Dermis blood vessel endothelial cell (primary cell): Measurements from ENCODE around the gene ZNHIT6. TPM values are rescaled to one million over a fixed set of nuclear protein-coding genes. Genes with fewer than 3 reads are reported as not detected.

Experiments
- DNase-seq: peaks from one replicate; pipeline ENCODE4 v3.0.0; 2010
- total RNA-seq: library from RNA; depleted of rRNA; stranded (reverse); fragments of >200 nt; gene quantifications from 2 replicates; pipeline ENCODE4 v1.2.3, GENCODE V29; 2014

The ZNHIT6 gene
- total RNA-seq, 1 donor from 2014 or later, result 12.3 TPM

DNA sequence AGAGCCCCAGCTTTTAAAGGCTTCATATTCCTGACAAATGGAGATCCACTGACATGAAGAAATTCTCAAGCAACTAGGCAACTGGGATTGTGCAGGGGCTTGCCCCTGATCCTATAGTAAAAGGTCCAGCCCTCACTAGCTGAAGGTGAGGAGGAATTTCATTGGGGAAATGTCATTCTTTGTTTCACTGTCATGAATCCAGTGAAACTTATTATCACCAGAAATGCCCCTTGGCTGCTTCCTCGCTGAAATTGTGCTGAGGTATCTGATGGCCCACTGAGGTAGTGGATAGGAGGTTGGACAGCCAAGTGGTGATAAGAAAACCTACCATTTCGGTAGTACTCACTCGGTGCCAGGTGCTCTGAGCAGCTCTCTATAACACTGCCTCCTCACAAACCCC, 91.5 kb downstream of the ZNHIT6 start:
- no peak for DNase-seq

DNA sequence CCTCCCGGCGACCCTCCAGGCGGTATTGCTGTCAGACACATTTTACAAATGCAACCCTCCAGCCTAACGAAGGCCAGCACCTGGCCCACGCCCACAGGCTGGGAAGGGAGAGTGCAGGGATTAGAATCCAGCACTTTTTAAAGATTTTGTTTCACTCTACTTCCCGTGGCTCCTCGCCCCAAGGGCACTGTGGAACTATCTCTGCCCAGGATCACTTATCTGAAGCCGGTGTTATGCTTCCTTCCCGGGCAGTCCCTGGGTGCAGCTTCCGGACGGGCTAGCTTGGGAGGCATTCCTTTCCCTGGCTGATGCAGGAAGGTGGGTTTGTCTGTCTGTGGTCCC, 91.9 kb downstream of the ZNHIT6 start:
- DNase-seq, result no peak

DNA sequence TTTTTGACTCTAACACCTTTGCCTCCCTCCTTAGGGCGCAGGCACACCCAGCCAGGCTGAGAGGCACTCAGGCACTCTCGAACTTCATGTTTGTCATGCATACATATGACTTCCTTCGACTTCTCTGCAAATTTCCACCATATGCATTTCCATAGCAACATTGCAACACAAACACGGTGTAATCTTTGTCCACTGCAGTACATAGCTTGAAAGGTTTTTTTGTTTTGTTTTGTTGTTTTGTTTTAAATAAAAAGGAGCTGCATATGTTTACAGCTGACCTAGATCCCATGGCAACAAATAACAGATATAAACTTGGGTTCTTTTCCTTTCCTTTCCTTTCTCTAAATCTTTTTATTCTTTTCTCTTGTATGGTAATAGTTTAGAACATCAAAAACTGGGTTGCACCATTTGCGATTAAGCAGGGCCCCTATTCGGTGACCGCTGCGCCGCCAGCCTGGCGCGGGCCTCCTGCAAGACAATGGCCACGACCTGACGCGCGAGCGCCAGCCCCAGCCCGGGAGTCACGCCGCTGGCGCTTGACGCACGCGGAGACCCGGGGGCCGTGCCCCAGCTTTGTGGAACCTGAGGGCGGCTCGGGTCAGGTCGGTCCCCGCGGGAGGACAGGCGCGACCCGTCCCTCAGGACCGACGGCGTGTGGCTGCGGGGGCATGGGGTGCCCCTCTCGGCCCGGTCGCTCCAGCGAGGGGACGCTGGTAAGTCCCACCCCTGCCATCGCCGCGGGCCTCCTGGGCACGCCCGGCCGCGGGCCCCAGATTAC, 92.5 kb downstream of the ZNHIT6 start:
- DNase-seq, result peak; percentile 45

DNA sequence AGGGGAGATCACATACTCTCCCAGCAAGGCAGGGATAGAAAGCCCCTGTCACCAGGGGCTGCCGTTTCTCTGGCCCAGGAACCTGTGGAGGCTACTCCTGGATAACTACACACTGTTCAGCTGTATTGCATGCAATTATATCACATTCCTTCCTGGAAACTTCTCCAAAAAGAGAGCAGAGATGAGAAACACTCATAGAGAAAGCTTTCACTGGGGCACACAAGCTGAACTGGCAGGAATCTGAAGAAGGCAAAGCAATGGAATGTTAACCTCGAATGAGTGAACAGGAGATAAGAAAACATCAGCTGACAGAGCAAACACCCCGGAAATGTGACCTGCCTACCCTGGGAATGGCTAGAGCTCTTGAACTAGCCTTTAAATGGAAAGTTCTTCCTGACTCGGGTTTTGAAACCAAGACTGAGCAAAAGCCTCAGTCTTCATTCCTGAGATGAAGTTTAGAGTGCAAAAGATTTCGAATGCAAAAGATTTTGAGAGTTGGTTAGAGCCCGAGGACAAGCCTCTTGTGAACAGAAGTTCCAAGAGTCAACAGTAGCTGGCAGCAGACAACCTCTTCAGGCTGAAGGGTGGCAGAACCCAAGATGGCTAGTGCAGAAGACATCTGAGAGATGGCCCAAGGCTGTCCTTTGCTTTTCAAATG, 95.4 kb downstream of the ZNHIT6 start:
- DNase-seq, result peak; percentile 57

DNA sequence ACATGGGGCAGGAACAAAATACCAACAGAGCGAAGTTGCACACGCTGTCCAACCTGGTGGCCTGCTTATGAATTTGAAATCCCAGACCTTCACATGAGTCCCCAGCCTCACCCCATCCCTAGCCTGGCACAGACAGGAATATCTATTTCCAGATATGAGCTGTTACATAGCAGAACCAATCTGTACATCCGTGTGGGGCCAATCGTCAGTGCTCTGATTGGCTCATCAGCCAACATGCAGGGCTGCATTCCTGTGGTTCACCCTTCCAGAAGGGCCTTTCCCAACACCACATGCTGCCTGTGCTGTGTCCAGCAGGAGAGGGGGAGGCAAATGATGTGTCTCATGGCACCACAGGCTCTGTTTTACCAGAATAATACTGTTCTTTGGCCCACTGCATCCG, 96.4 kb downstream of the ZNHIT6 start:
- no peak for DNase-seq

DNA sequence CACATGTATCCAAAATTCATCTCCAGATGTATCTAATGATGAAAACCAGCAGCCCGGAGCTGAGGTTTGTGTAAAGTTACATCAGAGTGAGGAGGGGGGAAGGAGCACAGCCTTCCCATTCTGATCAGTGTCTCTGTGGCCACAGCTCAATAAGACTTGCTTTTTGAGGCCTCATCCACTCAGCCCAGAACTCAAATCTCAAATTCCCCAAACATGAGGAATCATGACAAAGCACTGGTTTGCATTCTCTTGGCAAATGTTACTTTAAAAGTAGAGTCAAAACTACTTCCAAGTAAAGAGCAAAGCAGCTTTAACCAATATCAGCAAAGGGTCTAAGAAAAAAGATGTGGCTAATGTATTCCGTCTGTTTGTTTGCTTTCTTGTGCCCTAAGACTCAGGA, 96.8 kb downstream of the ZNHIT6 start:
- DNase-seq, result no peak

DNA sequence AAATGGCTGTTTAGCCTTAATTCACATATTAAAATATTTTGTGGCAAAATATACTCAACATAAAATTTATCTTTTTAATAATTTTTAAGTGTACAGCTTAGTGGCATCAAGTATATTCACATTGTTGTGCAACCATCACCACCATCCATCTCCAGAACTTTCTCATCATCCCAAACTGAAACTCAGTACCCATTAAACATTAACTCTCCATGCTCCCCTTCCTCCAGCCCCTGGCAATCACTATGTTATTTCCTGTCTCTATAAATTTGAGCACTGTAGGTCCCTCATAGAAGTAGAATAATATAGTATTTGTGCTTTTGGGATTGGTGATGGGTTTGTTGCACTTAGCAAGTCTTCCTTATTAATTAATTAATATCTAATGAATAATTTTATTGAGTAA, 98.3 kb downstream of the ZNHIT6 start:
- DNase-seq, result no peak

DNA sequence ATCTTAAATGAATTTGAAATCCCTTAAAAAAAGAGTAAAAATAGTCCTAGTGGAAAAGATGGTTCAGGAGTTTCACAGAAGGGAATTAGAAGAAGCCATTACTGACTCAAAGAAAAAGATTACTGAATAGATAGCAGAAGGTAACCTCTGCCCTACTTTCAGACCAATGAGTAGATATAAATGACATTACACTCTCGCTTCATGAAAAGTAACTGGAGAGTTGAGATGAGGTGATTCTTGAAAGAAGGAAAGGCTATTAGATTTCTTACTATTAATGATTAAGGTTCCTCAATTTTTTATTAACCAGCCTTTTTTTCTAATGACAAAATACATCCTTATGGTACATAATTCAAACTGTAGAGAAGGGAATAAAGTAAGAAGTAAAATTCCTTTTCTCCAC, 99.4 kb downstream of the ZNHIT6 start:
- no peak for DNase-seq

DNA sequence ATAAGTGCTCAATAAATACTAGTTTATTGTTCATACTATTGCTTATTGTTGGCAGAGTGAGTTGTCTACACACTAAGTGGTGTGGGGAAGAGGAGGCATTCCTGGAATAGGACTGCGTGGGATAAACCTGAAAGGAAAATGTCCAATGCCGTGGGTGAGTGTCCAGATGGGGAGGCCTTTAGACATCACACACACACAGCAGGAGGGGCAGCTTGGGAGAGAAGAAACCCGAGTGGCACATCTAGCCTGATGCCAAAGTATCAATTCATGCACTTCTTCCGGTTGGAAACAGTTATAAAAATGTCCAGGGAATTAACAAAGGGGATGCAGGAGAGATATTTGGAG, 100.3 kb downstream of the ZNHIT6 start:
- no peak for DNase-seq

DNA sequence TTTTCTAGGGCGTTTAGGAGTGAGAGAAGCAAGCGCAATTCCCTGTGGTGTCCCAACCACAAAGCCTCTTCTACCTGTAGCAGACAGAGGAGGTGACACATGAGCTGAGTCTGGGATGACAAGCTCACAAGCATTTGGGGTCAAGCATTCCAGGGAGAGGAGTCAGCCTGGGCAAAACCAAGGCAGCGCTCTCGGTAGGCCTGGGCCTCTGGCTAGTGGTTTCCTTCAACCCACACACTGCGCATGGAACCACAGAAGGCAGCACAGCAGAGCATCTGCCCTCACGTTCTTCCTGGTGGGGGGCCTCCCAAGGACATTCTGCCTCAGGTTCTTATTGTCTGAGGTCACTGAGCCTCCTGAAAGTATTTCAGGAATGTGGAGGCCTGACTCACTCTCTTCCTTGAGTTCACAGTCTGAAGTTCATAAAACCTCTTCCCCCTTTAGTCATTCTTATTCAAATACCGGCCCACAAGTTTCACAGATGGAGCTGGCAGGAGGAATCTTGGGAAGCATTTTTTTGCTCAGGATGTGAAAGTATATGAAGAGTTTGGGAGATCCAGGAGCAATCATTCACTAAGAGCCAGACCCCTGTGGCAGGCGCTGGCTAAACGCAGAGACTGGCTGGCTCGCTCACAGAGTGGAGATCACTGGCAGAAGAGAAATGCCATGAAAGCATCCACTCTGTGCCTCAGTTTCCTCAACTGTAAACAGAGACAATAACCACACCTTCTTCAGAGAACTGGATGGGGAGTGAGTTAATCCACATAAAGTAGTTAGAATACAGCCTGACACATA, 100.9 kb downstream of the ZNHIT6 start:
- peak; percentile 97 for DNase-seq

DNA sequence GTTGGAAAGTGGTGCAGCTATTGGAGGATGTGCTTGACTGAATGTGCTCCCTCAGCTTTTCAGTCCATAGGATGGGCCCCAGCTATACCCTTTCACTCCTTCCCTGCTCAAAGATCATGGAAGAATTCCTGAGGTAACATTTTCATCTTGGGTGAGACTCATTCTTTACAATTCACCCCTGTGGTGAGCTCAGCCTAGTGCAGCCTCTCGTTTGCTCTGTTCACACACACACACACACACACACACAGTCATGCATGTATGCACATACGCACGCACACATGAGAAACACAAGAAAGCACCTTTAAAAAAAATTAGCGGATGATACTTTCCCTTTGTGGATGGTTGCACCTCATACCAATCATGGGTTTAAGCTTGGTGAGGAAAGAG, 101.8 kb downstream of the ZNHIT6 start:
- DNase-seq, result no peak

DNA sequence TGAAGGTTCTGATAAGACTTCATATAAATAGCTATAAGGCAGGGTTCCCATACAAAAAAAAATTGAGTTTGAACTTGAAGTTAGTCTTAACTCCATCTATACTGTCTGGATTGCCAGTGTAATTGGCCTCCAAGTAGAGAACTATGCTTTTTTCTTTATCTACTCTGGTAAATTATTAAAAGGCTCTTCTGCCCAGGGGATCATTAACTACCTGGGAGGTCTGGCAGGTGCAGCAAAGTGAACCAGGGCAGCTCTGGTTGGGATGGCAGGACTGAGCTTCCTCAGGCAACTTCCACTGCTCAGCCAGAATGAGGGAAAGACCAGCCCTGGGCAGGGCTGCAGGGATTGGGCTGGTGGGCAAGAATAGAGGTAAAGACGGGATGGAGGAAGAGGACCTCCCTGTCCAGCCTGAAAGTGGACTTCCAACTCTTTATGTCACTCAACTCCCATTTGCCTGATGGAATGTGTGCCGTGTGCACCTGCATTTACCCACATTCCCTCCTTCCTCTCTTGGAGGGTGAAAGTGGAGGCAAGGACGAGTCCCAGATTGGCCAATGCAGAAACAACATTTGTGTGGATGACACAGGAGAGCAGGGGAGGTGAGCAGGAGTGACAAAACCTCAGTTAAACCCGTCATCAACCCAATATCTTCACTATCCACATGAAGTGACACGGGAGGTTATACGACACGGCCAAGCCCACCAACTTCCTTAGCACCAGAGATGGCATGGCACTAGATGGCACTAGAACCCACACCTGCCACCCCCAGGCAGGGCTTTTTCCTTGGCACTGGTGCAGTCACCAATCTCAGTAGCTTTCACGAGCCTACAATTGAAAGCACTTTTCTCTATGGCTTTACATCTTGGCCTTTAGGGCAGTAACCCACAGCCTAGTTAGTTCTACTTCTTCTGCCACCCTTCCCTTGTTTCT, 102.5 kb downstream of the ZNHIT6 start:
- peak; percentile 27 for DNase-seq

DNA sequence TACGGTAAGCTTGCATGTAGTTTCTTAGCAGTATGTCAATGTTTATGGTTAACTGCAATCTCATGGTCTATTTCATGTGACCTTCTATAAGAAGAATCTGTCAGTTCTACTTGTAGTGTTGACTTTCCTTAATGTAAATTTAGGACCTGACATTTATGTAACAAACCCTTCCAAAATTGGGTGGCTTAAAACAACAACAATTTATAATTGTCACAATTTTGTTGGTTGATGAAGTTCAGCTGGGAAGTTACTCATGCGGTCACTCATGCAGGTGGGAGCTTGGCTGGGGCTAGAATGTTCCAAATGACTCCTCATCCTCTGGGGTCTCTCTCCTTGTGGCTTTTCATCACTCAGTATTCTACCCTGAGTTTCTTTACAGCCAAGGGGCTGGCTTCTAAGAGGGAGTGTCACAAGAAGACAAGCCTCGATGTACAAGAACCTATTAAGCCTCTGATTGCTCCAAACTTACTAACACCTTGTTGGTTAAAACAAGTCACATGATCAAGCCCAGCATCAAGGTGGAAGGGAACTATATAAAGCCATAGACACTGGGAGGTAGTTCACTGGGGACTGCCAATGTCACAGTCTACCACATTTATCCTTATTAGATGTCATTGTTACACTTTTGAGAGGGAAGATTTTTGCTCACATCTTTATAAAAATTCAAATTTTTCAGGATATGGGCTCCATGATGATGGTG, 103.8 kb downstream of the ZNHIT6 start:
- no peak for DNase-seq

DNA sequence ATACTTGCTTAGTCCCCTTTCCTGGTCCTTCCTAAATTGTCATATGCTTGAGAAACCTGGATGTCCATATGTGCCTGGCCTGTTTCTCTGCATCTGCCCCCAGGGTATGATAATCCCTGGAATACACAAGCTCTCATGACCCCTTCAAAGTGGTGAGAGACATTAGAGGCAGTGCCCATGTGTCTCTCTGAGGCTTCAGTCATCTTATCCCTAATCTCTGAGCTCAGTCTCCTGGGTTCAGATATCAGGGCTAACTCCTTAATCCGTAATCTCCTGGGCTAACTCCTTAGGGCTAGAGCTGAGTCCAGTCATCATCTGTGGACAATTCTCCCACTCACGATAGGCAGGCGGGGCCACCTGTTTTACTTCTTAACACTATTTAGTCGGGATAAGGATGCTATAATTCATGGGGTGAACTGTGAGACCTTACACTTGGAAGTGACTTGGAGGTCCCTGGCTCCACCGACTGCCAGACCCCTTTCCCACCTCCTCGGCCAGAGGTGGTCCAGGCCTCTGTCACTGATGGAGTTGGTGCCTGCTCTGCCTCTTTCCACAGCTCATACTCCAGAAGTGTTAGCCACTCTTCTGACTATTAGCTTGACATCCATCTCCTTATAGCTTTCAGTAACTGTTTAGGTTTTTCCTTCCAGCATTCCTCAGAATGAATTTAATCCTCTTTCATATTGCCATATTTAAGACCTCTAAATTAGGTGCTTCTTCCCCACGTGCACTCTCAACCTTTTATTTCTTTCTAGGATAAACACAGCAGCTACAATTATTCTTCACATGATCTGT, 105.0 kb downstream of the ZNHIT6 start:
- DNase-seq, result no peak

DNA sequence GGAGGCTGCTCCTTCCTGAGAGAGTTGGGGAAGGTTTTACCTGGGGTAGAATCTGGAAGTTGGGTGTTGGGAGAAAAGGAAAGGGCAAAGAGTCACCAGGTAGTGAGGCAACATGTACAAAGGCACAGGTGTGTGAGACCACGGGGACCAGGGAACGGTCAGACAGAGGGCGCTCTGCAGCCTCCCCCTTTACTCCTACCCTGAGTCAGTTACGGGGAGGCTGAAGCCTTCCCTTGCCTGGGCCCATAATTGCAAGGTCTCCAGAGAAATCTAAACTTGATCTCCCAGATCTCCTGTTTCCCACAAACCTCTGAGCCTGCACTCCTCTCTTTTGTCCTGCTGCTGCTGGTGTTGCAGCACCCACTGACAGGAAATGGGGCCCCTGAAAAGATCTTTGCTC, 105.7 kb downstream of the ZNHIT6 start:
- no peak for DNase-seq

DNA sequence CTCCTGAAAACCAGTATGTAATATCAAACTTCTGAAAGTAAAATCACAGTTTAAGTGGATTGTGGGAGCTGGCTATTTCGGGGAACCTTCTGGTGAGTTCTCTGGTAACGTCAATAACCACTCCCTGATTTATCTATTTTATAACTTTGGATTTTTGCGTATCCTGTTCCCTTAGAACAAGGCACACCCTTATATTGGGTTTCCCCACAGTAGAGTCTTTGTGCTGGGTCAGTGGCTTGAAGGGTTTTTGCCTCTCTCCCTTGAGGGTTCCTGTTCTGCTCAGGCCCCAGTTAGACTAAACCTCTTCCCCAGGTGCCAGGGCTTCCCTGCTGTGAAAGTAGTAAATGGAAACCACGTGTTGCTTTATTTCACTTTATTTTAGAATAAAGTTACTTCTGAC, 106.3 kb downstream of the ZNHIT6 start:
- no peak for DNase-seq

DNA sequence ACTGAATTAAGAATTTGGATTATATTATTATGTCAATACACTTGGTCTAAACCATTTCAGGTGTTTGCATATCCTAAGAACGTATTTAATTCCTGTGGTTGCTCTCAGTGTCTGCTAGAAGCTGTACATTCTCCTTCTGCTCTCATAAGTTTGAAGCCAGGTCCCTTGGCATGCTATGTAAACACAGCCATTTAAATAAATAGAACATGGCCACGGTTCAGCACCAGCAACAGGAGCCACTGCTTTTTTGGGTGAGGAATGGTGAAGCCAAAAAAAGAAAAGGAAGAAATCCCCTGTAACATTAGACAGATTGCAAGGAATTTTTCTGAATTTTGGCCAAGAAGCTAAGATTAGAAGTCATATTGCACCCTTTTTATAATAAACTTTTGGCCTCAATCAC, 108.6 kb downstream of the ZNHIT6 start:
- no peak for DNase-seq
